Measurements from ENCODE around the gene ZSCAN21.
A peak's percentile ranks its signal among the peaks of the same experiment; 100 is the strongest.

ZSCAN21 gene

GRCh38 chr7:100099452-100099851 lies 49.9 kb downstream of the ZSCAN21 start:
- in situ Hi-C loops (cut with HindIII; ENCODE audit: low sequenced_read_pairs): loop anchor here (5.0 kb wide), 1 partner anchor 67 kb away; no protein-coding TSS in a partner anchor
- H3K4me3 ChIP-seq (ENCODE audit: low read depth, low read length): peak overlapping the region; percentile 85
- no peak for DNase-seq (ENCODE audit: low read depth)
- no peak for TF ChIP-seq CTCF (IDR thresholded peaks at IDR 0.05; ENCODE audit: low read depth, low read length, missing control alignments)

GRCh38 chr7:100100420-100101015 lies 50.9 kb downstream of the ZSCAN21 start:
- peak; percentile 96 for DNase-seq (ENCODE audit: low read depth)
- in situ Hi-C loops (cut with HindIII; ENCODE audit: low sequenced_read_pairs): no loop called here
- H3K4me3 ChIP-seq (ENCODE audit: low read depth, low read length): peak overlapping the region; percentile 85
- TF ChIP-seq CTCF (IDR thresholded peaks at IDR 0.05; ENCODE audit: low read depth, low read length, missing control alignments): no peak

GRCh38 chr7:100101016-100101862 lies 51.7 kb downstream of the ZSCAN21 start, which contains the start of the genes AP4M1 and MCM7:
Gene AP4M1 (plus strand): TSS chr7:100101643. CDS start chr7:100101715, 72 bp downstream.
Gene MCM7 (minus strand): TSS chr7:100101397. CDS start chr7:100101294, 103 bp downstream.
- no peak for TF ChIP-seq CTCF (IDR thresholded peaks at IDR 0.05; ENCODE audit: low read depth, low read length, missing control alignments)
- DNase-seq (ENCODE audit: low read depth): peak; percentile 97
- peak within 1 kb of the TSS; percentile 85 for H3K4me3 ChIP-seq (ENCODE audit: low read depth, low read length)
- in situ Hi-C loops (cut with HindIII; ENCODE audit: low sequenced_read_pairs): no loop called here

GRCh38 chr7:100102950-100103840 lies 53.6 kb downstream of the ZSCAN21 start:
- H3K4me3 ChIP-seq (ENCODE audit: low read depth, low read length): peak overlapping the region; percentile 85
- DNase-seq (ENCODE audit: low read depth): peak; percentile 87
- in situ Hi-C loops (cut with HindIII; ENCODE audit: low sequenced_read_pairs): no loop called here
- TF ChIP-seq CTCF (IDR thresholded peaks at IDR 0.05; ENCODE audit: low read depth, low read length, missing control alignments): no peak

GRCh38 chr7:100105534-100105933 lies 56.0 kb downstream of the ZSCAN21 start:
- no peak for TF ChIP-seq CTCF (IDR thresholded peaks at IDR 0.05; ENCODE audit: low read depth, low read length, missing control alignments)
- H3K4me3 ChIP-seq (ENCODE audit: low read depth, low read length): no peak overlapping the region
- in situ Hi-C loops (cut with HindIII; ENCODE audit: low sequenced_read_pairs): no loop called here
- no peak for DNase-seq (ENCODE audit: low read depth)

- no peak for DNase-seq (ENCODE audit: low read depth)
- H3K4me3 ChIP-seq (ENCODE audit: low read depth, low read length): no peak overlapping the region
- TF ChIP-seq CTCF (IDR thresholded peaks at IDR 0.05; ENCODE audit: low read depth, low read length, missing control alignments): no peak
- in situ Hi-C loops (cut with HindIII; ENCODE audit: low sequenced_read_pairs): no loop called here
These were observed 57.1 kb downstream of the ZSCAN21 start for GRCh38 chr7:100106633-100107032.
